HG03457 (cell line): ENCODE data around the gene TRAF3.
"Not testable (repeated sequence)": the region's sequence is repeated elsewhere in the genome, so short reads cannot be mapped to it uniquely, and the experiment has no call there.

Source experiments
- ATAC-seq: cut with Tn5 transposase; IDR thresholded peaks from one replicate; pipeline ENCODE4 v1.9.1; 2021; ENCODE audit warnings: moderate number of reproducible peaks; ENCODE audit not compliant: unreplicated experiment

Gene TRAF3

DNA sequence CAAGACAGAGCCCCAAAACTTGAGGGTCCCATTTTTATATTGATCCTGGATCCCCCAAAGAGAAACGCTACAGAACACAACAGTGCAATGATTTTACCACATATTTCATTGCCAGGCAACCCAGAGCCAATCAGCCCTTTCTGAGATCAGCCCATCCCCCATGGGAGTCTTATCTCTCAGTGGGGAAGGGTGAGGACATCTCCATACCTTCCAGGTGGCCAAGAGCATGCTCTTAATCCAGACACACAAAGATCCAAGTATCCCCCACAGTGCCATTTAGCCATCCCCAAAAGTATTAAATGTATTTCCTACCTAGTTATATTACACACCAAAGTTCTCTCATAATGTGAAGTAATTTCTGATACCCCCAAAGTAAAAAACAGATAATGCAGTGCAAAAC lies 82.7 kb downstream of the TRAF3 start:
- no peak for ATAC-seq

GRCh38 chr14:102862154-102862773 lies 85.0 kb downstream of the TRAF3 start:
- ATAC-seq: no peak

- no peak for ATAC-seq
These were observed 86.1 kb downstream of the TRAF3 start for GRCh38 chr14:102863381-102863780.

DNA sequence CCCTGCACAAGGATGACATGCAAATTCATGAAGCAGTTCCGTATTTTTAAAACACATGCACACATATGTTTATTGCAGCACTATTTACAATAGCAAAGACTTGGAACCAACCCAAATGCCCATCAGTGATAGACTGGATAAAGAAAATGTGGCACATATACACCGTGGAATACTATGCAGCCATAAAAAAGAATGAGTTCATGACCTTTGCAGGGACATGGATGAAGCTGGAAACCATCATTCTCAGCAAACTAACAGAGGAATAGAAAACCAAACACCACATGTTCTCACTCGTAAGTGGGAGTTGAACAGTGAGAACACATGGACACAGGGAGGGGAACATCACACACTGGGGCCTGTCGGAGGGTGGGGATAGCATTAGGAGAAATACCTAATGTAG lies 88.7 kb downstream of the TRAF3 start:
- ATAC-seq: not testable (repeated sequence)

GRCh38 chr14:102866982-102867761 lies 89.9 kb downstream of the TRAF3 start:
- no peak for ATAC-seq

DNA sequence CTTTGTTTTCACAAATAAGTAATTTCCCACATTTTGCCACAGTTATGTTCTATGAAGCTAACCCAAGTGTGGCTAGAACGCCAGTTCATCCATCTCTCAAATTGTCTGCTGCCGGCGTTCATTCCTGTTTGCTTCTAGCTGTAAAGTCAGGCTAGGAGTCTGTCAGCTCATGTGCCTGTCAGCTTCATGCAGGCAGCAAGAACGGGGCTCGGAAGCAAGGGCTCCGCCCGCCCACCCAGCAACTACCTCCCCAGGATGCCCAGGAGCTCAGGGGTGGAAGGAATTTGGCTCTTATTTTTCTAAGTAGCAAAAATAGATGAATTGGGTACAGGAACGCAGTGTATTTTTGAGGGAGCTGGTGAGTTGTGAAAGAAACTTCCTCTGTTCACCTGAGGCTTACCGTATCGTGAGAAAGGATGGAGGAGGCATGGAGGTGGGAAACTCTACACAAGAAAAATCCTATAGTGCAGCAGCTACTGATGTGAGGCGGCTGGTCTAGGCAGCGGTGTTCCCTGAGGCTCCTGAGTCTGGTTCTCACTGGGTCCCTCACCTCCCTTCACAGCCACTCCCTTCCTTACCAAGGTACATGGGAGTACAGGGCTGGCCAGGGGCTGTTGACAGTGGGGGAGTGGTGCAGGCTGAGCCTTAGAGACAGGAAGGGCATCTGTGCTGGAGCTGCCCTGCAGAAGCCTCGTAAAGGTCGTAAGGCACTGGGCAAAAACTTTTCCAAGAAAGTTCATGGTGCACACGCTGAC lies 90.8 kb downstream of the TRAF3 start:
- no peak for ATAC-seq

GRCh38 chr14:102868956-102869547 lies 91.8 kb downstream of the TRAF3 start:
- ATAC-seq: no peak

- no peak for ATAC-seq
These were observed 93.0 kb downstream of the TRAF3 start for GRCh38 chr14:102870246-102870645.

- ATAC-seq: no peak
These were observed 94.0 kb downstream of the TRAF3 start for GRCh38 chr14:102870994-102871831.

DNA sequence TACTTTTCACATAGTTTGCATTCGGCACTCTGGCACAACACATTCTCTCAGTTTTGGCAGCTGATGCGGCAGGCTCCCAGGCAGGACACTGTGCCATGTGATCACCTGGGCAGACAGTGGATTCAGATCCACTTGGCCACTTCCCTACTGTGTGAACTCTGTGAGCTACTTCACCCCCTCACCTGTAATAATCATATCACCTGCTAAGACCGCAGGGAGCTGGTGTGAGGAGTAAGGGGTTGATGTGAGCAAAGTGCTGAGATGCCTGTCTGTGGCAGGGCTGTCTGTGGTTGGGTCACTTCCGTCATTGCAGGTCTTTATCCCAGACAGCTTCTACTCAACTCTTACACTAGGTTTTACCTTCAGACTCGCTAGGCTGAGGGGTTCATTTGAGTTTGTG lies 94.8 kb downstream of the TRAF3 start:
- no peak for ATAC-seq

DNA sequence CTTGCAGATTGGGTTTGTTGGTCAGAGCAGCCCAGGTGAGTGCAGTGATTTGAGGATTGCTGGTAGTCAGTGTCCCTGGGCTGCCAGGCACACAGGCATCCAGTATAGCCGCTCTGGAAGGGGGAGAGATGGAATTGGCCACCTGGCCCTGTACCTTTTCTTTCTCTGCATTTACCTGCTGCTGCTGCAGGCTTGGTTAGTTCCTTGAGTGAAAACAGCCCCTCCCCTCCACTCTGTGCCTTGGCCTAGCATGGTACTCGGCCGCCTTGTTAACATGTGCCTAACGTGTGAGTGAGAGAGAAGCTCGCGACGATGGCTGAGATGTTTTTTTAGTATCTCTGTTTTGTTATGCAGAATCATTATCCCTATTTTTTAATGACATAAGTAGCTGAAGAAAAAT lies 95.9 kb downstream of the TRAF3 start:
- no peak for ATAC-seq

- ATAC-seq: no peak
These were observed 96.4 kb downstream of the TRAF3 start for GRCh38 chr14:102873546-102874061.

DNA sequence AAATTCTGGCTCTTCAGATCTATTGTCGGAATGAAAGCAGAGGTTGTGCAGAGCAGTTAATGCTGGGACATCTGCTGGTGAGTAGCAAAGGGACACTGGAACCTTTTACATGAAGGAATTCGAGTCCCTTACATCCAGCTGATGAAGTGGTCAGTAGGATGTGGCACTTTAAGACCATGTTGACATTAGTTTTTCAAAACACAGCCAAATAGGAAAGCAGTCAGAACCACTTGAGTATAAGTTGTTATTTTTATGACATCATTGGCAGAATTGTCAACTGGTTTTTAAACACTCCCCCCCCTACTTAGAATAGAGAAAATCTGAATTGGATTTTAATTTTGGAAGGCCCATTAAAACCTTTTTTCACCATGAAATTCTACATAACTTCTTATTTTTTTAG lies 98.4 kb downstream of the TRAF3 start:
- no peak for ATAC-seq

GRCh38 chr14:102877511-102877910 lies 100.3 kb downstream of the TRAF3 start:
- not testable (repeated sequence) for ATAC-seq

DNA sequence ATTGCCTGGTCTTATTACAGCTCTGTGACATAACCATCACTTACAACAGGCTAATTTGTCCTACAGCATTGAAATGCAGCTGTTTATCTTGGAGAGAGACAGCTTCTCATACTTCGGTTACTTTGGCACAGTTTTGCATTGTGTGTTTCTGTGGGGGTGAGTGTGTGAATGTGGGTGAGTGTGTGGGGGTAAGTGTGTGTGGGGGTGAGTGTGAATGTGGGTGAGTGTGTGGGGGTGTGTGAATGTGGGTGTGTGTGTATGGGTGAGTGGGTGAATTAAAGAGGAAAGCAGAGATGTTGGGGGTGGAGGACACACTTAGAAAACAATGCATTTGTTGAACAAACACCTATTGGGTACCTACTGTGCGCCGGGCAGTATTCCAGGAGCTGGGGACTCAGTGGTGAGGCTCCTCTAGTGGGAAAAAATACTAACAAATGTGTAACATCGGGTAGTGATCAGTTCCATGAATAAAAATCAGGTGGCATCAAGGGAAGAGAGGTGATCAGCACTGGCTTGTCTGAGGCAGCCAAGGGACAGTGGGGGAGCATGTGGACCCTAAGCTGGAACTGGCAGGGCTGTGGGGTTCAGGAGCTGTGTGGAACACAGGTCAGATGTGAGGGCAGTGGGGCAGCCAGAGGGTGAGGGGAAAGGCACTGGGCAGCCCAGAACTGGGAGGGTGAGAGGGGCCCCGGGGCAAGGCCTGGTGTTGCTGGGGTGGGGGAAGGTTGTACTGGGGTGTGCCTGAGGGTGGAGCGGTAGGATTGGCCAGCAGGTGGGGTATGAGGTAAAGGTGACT lies 101.1 kb downstream of the TRAF3 start:
- ATAC-seq: no peak

DNA sequence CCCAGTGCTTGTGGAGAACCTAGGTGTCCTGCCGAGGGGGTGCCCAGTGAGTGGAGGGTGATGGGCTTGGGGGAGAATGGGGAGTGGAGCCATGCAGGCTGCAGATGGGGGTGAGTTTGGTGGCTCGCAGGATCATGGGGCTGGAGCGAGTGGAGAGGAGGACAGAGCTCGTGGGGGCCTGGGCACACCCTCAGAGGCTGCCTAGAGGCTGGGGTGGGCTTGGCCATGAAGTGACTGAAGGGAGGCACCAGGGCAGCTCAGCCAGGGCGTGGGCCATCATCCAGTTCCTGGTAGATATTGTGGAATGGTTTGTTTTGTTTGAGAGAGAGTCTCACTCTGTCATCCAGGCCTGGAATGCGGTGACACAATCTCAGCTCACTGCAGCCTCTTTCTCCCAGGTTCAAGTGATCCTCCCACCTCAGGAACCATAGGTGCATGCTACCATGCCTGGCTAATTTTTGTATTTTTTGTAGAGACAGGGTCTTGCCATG lies 101.8 kb downstream of the TRAF3 start:
- ATAC-seq: no peak

DNA sequence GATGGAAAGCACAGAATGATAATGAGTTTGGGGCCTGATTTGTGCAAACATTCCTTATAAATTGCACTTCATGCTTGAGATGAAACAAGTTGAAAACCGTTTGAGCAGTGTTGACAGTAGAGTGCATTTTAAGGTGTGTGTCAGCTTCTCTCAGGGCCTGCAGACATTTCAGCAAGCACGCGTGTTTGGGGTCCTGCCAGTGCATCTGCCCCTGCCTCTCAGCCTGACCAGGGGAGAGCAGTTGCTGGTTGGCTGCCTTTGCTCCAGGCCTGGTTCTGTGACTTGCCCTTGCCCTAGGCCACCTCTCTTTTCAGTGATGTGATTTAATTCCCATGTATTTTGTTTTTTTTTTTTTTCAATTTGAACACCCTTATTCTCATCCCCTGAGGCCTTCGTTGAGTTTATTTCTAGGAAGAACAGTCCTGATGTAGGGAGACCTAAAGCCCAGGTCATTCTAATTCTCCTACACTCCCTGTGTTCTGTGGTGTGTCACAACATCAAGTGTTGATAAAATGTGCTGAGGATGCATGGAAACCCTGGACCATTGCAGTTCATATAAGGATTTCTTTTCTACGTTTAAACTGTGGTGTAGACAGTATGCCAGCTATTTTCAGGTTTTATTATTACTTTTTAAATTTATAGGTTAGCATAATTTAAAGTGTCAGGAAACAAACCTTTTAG lies 105.1 kb downstream of the TRAF3 start:
- no peak for ATAC-seq

DNA sequence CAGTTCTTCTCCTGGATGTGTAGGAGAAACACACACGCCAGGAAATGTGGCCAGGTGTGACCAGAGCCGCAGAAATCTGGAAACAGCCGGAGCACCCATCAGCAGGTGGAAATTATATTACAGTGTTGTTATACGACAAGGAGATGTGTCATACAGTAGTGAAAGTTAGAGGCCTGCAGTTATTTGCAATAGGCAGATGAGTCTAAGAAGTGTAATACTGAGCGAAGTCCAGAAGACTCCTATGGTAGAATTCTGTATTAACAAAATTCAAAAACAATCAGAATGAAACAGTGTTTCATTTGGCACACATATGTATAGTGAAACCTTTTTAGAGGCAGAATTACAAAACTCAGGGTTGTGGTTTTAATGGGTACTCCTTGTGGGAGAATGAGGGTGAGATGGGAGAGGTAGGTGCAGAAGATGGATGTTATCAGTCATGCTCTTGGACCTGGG lies 105.9 kb downstream of the TRAF3 start:
- no peak for ATAC-seq

GRCh38 chr14:102883554-102883953 lies 106.3 kb downstream of the TRAF3 start:
- no peak for ATAC-seq
